8988T (cell line): ENCODE data around the gene LCK.
A peak's percentile ranks its signal among the peaks of the same experiment; 100 is the strongest.
"Not testable (repeated sequence)": the region's sequence is repeated elsewhere in the genome, so short reads cannot be mapped to it uniquely, and the experiment has no call there.

Source experiments
- DNase-seq: peaks from one replicate; pipeline ENCODE4 v3.0.0; 2011

Gene LCK

GRCh38 chr1:32274646-32275340 is 23.7 kb downstream of the LCK start:
- DNase-seq: no peak

- no peak for DNase-seq
Measured at GRCh38 chr1:32275424-32275823, 24.4 kb downstream of the LCK start.

- no peak for DNase-seq
Measured at GRCh38 chr1:32276032-32276782, 25.1 kb downstream of the LCK start.

- DNase-seq: not testable (repeated sequence)
Measured at GRCh38 chr1:32284777-32285176, 33.7 kb downstream of the LCK start.

- no peak for DNase-seq
Measured at GRCh38 chr1:32285658-32286057, 34.6 kb downstream of the LCK start.

- no peak for DNase-seq
Measured at GRCh38 chr1:32286763-32287162, 35.7 kb downstream of the LCK start.

GRCh38 chr1:32289256-32289655 is 38.2 kb downstream of the LCK start:
- DNase-seq: no peak

GRCh38 chr1:32291145-32291707 is 40.2 kb downstream of the LCK start:
- no peak for DNase-seq

GRCh38 chr1:32291708-32292538 is 40.9 kb downstream of the LCK start, which contains the start of gene HDAC1:
TSS of gene HDAC1 (plus strand) at chr1:32292083. CDS start at chr1:32292170, 87 bp downstream.
- peak; percentile 80 for DNase-seq

- DNase-seq: not testable (repeated sequence)
Measured at GRCh38 chr1:32298211-32298610, 47.1 kb downstream of the LCK start.

- no peak for DNase-seq
Measured at GRCh38 chr1:32299327-32299726, 48.3 kb downstream of the LCK start.

- DNase-seq: no peak
Measured at GRCh38 chr1:32303358-32303757, 52.3 kb downstream of the LCK start.

- DNase-seq: no peak
Measured at GRCh38 chr1:32303997-32304622, 53.0 kb downstream of the LCK start.

GRCh38 chr1:32305310-32305709 is 54.2 kb downstream of the LCK start:
- no peak for DNase-seq

- no peak for DNase-seq
Measured at GRCh38 chr1:32307324-32307723, 56.3 kb downstream of the LCK start.

GRCh38 chr1:32309960-32310359 is 58.9 kb downstream of the LCK start:
- DNase-seq: no peak

GRCh38 chr1:32311709-32312393 is 60.8 kb downstream of the LCK start:
- DNase-seq: no peak

- DNase-seq: no peak
Measured at GRCh38 chr1:32316903-32317277, 65.8 kb downstream of the LCK start.

GRCh38 chr1:32318127-32318869 is 67.2 kb downstream of the LCK start:
- no peak for DNase-seq

- DNase-seq: no peak
Measured at GRCh38 chr1:32321712-32322291, 70.7 kb downstream of the LCK start.

- no peak for DNase-seq
Measured at GRCh38 chr1:32327204-32327603, 76.1 kb downstream of the LCK start.
